ENCODE measurements around the gene DNPH1. TPM values are rescaled to one million over a fixed set of nuclear protein-coding genes. Genes with fewer than 3 reads are reported as not detected.

The DNPH1 gene
- total and polyA plus RNA-seq, 2 donors (not counting 3 experiments of a cell fraction or from before 2014, with no cell fraction given) = 37.7 to 120 TPM

- Histone ChIP-seq H3K9ac (replicated peaks; ENCODE audit: extremely low read depth, insufficient read depth, low read length) (no peak overlapping the region), H3K27ac (ENCODE audit: insufficient read depth, low read depth, low read length) (no peak overlapping the region), H3K27me3 (ENCODE audit: control insufficient read depth in 2 of 2, insufficient read depth in 2 of 2, low read length in 2 of 2) (no peaks in the 10 kb centered on the region), H3K79me2 (ENCODE audit: control insufficient read depth, insufficient read depth, low read length) (no peaks in the 10 kb centered on the region), H3K36me3 (ENCODE audit: control insufficient read depth in 2 of 2, extremely low read depth in 1 of 2, insufficient read depth in 2 of 2, low read length in 2 of 2) (peaks cover 0 to 31% of the 10 kb centered on the region in 2 experiments), H3K4me3 (replicated peaks in 1 of 3; ENCODE audit: insufficient read depth in 1 of 3, low read depth in 1 of 3, low read length in 3 of 3) (no peak overlapping the region), H3K9me1 (replicated peaks; ENCODE audit: control insufficient read depth, extremely low read depth, insufficient read depth, low read length) (no peaks in the 10 kb centered on the region), H3K9me3 (replicated peaks; ENCODE audit: control insufficient read depth, insufficient read depth, low read length) (no peaks in the 10 kb centered on the region), H3K4me2 (ENCODE audit: insufficient read depth, low read length) (no peak overlapping the region), H3K4me1 (ENCODE audit: control insufficient read depth, extremely low read depth, insufficient read depth, low read length) (no peaks in the 10 kb centered on the region), H4K20me1 (replicated peaks; ENCODE audit: control insufficient read depth, extremely low read depth, insufficient read depth, low read length) (no peaks in the 10 kb centered on the region), H2AFZ (ENCODE audit: low read depth, low read length) (no peak overlapping the region)
- BruUV-seq (replicated peaks) = no TSS peak
- dilution Hi-C loops (cut with MboI; ENCODE audit: extremely low pct_ligation_motif_present, low sequenced_read_pairs) (no loop called here), intact Hi-C loops (cut with micrococcal nuclease) (no loop called here)
- DNase-seq (ENCODE audit: low read depth, low spot score) = no peak
- TF ChIP-seq GATA2 (IDR thresholded peaks at IDR 0.05; ENCODE audit: insufficient read depth, insufficient read length, low read depth, low read length) = no peak
- no peak for TF ChIP-seq JUN (IDR thresholded peaks at IDR 0.05; ENCODE audit: borderline replicate concordance, insufficient read depth, insufficient read length, low read depth)
- no peak for TF ChIP-seq FOS (IDR thresholded peaks at IDR 0.05; ENCODE audit: borderline replicate concordance, insufficient read depth, low read length)
- TF ChIP-seq, protein P1, sequence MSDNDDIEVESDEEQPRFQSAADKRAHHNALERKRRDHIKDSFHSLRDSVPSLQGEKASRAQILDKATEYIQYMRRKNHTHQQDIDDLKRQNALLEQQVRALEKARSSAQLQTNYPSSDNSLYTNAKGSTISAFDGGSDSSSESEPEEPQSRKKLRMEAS (IDR thresholded peaks at IDR 0.05; ENCODE audit: insufficient read depth, insufficient read length) = no peak
- no peak for TF ChIP-seq MYC (IDR thresholded peaks at IDR 0.05; ENCODE audit: low read depth, low read length)
- no peak for TF ChIP-seq EZH2 (IDR thresholded peaks at IDR 0.05; ENCODE audit: borderline replicate concordance, low read depth, low read length, severe bottlenecking)
- no peak for TF ChIP-seq POLR2A (IDR thresholded peaks at IDR 0.05; ENCODE audit: low read depth, low read length)
- no peak for TF ChIP-seq POLR2AphosphoS5 (IDR thresholded peaks at IDR 0.05; ENCODE audit: insufficient read depth, low read depth, low read length)
- TF ChIP-seq, protein P2, sequence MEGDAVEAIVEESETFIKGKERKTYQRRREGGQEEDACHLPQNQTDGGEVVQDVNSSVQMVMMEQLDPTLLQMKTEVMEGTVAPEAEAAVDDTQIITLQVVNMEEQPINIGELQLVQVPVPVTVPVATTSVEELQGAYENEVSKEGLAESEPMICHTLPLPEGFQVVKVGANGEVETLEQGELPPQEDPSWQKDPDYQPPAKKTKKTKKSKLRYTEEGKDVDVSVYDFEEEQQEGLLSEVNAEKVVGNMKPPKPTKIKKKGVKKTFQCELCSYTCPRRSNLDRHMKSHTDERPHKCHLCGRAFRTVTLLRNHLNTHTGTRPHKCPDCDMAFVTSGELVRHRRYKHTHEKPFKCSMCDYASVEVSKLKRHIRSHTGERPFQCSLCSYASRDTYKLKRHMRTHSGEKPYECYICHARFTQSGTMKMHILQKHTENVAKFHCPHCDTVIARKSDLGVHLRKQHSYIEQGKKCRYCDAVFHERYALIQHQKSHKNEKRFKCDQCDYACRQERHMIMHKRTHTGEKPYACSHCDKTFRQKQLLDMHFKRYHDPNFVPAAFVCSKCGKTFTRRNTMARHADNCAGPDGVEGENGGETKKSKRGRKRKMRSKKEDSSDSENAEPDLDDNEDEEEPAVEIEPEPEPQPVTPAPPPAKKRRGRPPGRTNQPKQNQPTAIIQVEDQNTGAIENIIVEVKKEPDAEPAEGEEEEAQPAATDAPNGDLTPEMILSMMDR (IDR thresholded peaks at IDR 0.05; ENCODE audit: extremely low read depth in 1 of 2, insufficient read depth in 1 of 2, low read depth in 1 of 2, low read length in 2 of 2) = no peak
- ChIA-PET CTCF (interaction anchor here (3.0 kb wide), 1 partner anchor 10 kb away, joined by 16 read pairs; the partner anchor contains the start of gene DNPH1), POLR2A (interaction anchor here (0.6 kb wide), 1 partner anchor 437 kb away, joined by 4 read pairs; the partner anchor contains the start of gene BICRAL)
- FAIRE-seq = no peak
These were observed 10.2 kb downstream of the DNPH1 start for GRCh38 chr6:43219119-43219518.
